Effector memory CD8-positive, alpha-beta T cell (primary cell): Measurements from ENCODE around the gene KDM7A.
"Not testable (repeated sequence)": the region's sequence is repeated elsewhere in the genome, so short reads cannot be mapped to it uniquely, and the experiment has no call there.

Experiments
- ATAC-seq: fragments of 150-1000 bp; cut with Tn5 transposase; replicated peaks from 2 replicates; pipeline ENCODE4 v1.10.0; 2021; ENCODE audit warnings: mild to moderate bottlenecking, moderate library complexity
- DNase-seq, 3 experiments: peaks; one replicate each; pipeline ENCODE4 v3.0.0; 2021
- H3K27ac Mint-ChIP-seq, 2 donors: one replicate each; pipeline ENCODE4 v1.8.0; 2022; ENCODE audit warnings: mild to moderate bottlenecking in 2 of 2, mixed read lengths in 2 of 2, moderate library complexity in 2 of 2
- H3K27me3 Mint-ChIP-seq, 2 donors: one replicate each; pipeline ENCODE4 v1.8.0; 2022; ENCODE audit warnings: mixed read lengths in 2 of 2
- H3K36me3 Mint-ChIP-seq: one replicate; pipeline ENCODE4 v1.8.0; 2022; ENCODE audit warnings: mild to moderate bottlenecking, moderate library complexity, mixed read lengths; ENCODE audit not compliant: insufficient read depth
- H3K4me1 Mint-ChIP-seq, 2 donors: one replicate each; pipeline ENCODE4 v1.8.0; 2022; ENCODE audit warnings: low read depth in 2 of 2, mixed read lengths in 2 of 2
- H3K4me3 Mint-ChIP-seq, 2 donors: one replicate each; pipeline ENCODE4 v1.8.0; 2022; ENCODE audit warnings: mild to moderate bottlenecking in 2 of 2, mixed read lengths in 2 of 2, moderate library complexity in 2 of 2
- H3K9me3 Mint-ChIP-seq, 2 donors: one replicate each; pipeline ENCODE4 v1.8.0; 2022; ENCODE audit warnings: mixed read lengths in 2 of 2

The KDM7A gene

GRCh38 chr7:140211698-140212097, 34.9 kb upstream of the KDM7A start:
- ATAC-seq (no peak), DNase-seq (no peak)
- peak overlapping the region; percentile 94 to 95 for H3K27ac Mint-ChIP-seq
- no peaks in the 10 kb centered on the region for H3K27me3 Mint-ChIP-seq
- peak overlapping the region in 1 of 2 donors; percentile 79 for H3K4me3 Mint-ChIP-seq
- no peaks in the 10 kb centered on the region for H3K9me3 Mint-ChIP-seq
- H3K4me1 Mint-ChIP-seq, result peaks cover 44 to 48% of the 10 kb centered on the region in 2 donors
- peaks cover 2% of the 10 kb centered on the region for H3K36me3 Mint-ChIP-seq

- Mint-ChIP-seq H3K27ac (peak overlapping the region; percentile 73 to 85), H3K4me3 (peak overlapping the region; percentile 72 to 74), H3K36me3 (peaks cover 2% of the 10 kb centered on the region), H3K27me3 (no peaks in the 10 kb centered on the region), H3K9me3 (no peaks in the 10 kb centered on the region), H3K4me1 (peaks cover 39 to 43% of the 10 kb centered on the region in 2 donors)
- DNase-seq (peak; percentile 21 to 32 (median 24)), ATAC-seq (peak; percentile 89)
Observed at GRCh38 chr7:140209866-140210609, 33.3 kb upstream of the KDM7A start.

- DNase-seq (no peak), ATAC-seq (no peak)
- H3K4me1 Mint-ChIP-seq, result peaks cover 18% of the 10 kb centered on the region in 2 donors
- no peaks in the 10 kb centered on the region for H3K9me3 Mint-ChIP-seq
- H3K4me3 Mint-ChIP-seq, result no peak overlapping the region
- no peaks in the 10 kb centered on the region for H3K36me3 Mint-ChIP-seq
- H3K27me3 Mint-ChIP-seq, result peaks cover 5 to 8% of the 10 kb centered on the region in 2 donors
- H3K27ac Mint-ChIP-seq, result no peak overlapping the region
Observed at GRCh38 chr7:140206616-140207389, 30.0 kb upstream of the KDM7A start.

- Mint-ChIP-seq H3K27me3 (peaks cover 8 to 15% of the 10 kb centered on the region in 2 donors), H3K27ac (no peak overlapping the region), H3K9me3 (no peaks in the 10 kb centered on the region), H3K4me3 (no peak overlapping the region), H3K36me3 (no peaks in the 10 kb centered on the region), H3K4me1 (peaks cover 12 to 16% of the 10 kb centered on the region in 2 donors)
- DNase-seq, result no peak
- no peak for ATAC-seq
Observed at GRCh38 chr7:140205600-140205999, 28.8 kb upstream of the KDM7A start.

- no peak overlapping the region for H3K27ac Mint-ChIP-seq
- H3K4me1 Mint-ChIP-seq, result peaks cover 0 to 5% of the 10 kb centered on the region in 2 donors
- peaks cover 8 to 15% of the 10 kb centered on the region in 2 donors for H3K27me3 Mint-ChIP-seq
- no peak for DNase-seq
- H3K4me3 Mint-ChIP-seq, result no peak overlapping the region
- ATAC-seq, result no peak
- no peaks in the 10 kb centered on the region for H3K36me3 Mint-ChIP-seq
- no peaks in the 10 kb centered on the region for H3K9me3 Mint-ChIP-seq
Observed at GRCh38 chr7:140203556-140203955, 26.8 kb upstream of the KDM7A start.

GRCh38 chr7:140202942-140203341, 26.2 kb upstream of the KDM7A start:
- DNase-seq, H3K36me3 Mint-ChIP-seq, H3K9me3 Mint-ChIP-seq, ATAC-seq, H3K4me3 Mint-ChIP-seq, H3K4me1 Mint-ChIP-seq: not testable (repeated sequence)
- Mint-ChIP-seq H3K27me3 (peaks cover 8 to 15% of the 10 kb centered on the region in 2 donors), H3K27ac (peak overlapping the region in 1 of 2 donors; percentile 60)

- H3K9me3 Mint-ChIP-seq, result no peaks in the 10 kb centered on the region
- H3K4me3 Mint-ChIP-seq, result no peak overlapping the region
- peaks cover 8 to 15% of the 10 kb centered on the region in 2 donors for H3K27me3 Mint-ChIP-seq
- H3K36me3 Mint-ChIP-seq, result no peaks in the 10 kb centered on the region
- ATAC-seq (no peak), DNase-seq (no peak)
- H3K27ac Mint-ChIP-seq, result no peak overlapping the region
- H3K4me1 Mint-ChIP-seq, result no peaks in the 10 kb centered on the region
Observed at GRCh38 chr7:140201393-140201792, 24.6 kb upstream of the KDM7A start.

GRCh38 chr7:140200061-140200989, 23.5 kb upstream of the KDM7A start:
- no peaks in the 10 kb centered on the region for H3K36me3 Mint-ChIP-seq
- H3K27me3 Mint-ChIP-seq, result peaks cover 8 to 15% of the 10 kb centered on the region in 2 donors
- no peaks in the 10 kb centered on the region for H3K4me1 Mint-ChIP-seq
- DNase-seq (no peak), ATAC-seq (no peak)
- no peaks in the 10 kb centered on the region for H3K9me3 Mint-ChIP-seq
- no peak overlapping the region for H3K27ac Mint-ChIP-seq
- no peak overlapping the region for H3K4me3 Mint-ChIP-seq

- DNase-seq, result no peak
- Mint-ChIP-seq H3K27me3 (peaks cover 8 to 15% of the 10 kb centered on the region in 2 donors), H3K4me1 (no peaks in the 10 kb centered on the region), H3K9me3 (no peaks in the 10 kb centered on the region), H3K27ac (no peak overlapping the region), H3K36me3 (no peaks in the 10 kb centered on the region), H3K4me3 (no peak overlapping the region)
- no peak for ATAC-seq
Observed at GRCh38 chr7:140197938-140198337, 21.2 kb upstream of the KDM7A start.

- ATAC-seq, result no peak
- Mint-ChIP-seq H3K4me1 (no peaks in the 10 kb centered on the region), H3K4me3 (no peak overlapping the region), H3K27me3 (peaks cover 8 to 13% of the 10 kb centered on the region in 2 donors), H3K9me3 (no peaks in the 10 kb centered on the region), H3K36me3 (no peaks in the 10 kb centered on the region), H3K27ac (no peak overlapping the region)
- no peak for DNase-seq
Observed at GRCh38 chr7:140197218-140197890, 20.6 kb upstream of the KDM7A start.

GRCh38 chr7:140196361-140197217, 19.8 kb upstream of the KDM7A start:
- no peaks in the 10 kb centered on the region for H3K36me3 Mint-ChIP-seq
- H3K9me3 Mint-ChIP-seq, result no peaks in the 10 kb centered on the region
- H3K27ac Mint-ChIP-seq, result no peak overlapping the region
- H3K4me1 Mint-ChIP-seq, result no peaks in the 10 kb centered on the region
- ATAC-seq (no peak), DNase-seq (no peak)
- H3K27me3 Mint-ChIP-seq, result peaks cover under 1 to 5% of the 10 kb centered on the region in 2 donors
- H3K4me3 Mint-ChIP-seq, result no peak overlapping the region

- Mint-ChIP-seq H3K27ac (no peak overlapping the region), H3K27me3 (no peaks in the 10 kb centered on the region), H3K4me1 (no peaks in the 10 kb centered on the region), H3K9me3 (no peaks in the 10 kb centered on the region), H3K4me3 (no peak overlapping the region), H3K36me3 (no peaks in the 10 kb centered on the region)
- ATAC-seq, result no peak
- no peak for DNase-seq
Observed at GRCh38 chr7:140195859-140196258, 19.1 kb upstream of the KDM7A start.
